GM19043 (cell line): ENCODE measurements around the gene PARP16.

Experiments used
- ATAC-seq: cut with Tn5 transposase; IDR thresholded peaks from one replicate; pipeline ENCODE4 v1.9.1; 2021; ENCODE audit warnings: low read depth; ENCODE audit not compliant: unreplicated experiment

PARP16 gene

DNA sequence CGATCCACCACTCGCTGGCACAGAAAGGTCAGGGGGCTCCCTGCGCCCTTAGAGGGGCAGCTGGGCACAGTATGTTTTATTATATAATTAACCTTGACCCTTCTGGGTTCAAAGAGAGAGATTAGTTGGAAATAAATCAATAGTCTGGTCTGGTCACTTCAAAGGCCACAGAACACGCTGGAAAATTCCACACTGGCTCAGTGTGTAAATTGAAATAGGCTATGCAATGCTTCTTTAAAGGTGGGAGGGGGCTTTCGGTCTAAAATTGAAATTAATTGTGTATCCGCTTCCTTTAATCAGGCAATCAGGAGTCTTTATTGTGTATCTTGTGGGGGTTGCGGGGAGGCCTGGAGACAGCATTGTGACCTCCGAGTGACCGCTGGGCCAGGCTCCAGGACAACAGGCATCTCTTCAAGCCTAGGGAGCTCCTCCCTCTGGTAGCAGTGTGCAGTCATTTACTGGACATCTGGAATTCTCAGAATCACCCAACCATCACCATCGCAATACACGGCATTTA is 25.8 kb upstream of the PARP16 start:
- no peak for ATAC-seq

DNA sequence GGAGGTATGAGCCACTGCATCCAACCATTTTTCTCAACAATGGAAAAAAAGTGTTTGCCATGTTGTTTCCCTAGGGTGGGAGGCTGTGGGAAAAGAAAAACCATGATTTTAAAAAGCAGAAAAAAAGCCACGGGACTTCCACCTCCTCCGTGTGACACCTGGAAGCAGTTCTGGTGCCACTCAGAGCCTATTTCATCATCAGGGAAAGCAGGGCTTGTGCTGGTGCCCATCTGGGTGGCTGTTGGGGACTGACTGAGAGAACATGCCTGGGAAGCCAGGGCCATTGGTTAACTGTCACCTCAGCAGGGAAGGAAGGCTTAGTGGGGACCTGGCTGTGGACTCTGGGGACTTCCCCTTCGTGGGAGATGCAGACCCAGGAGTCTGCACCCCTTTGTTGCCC is 25.1 kb upstream of the PARP16 start:
- no peak for ATAC-seq

- no peak for ATAC-seq
Observed at GRCh38 chr15:65310431-65311137, 23.9 kb upstream of the PARP16 start.

DNA sequence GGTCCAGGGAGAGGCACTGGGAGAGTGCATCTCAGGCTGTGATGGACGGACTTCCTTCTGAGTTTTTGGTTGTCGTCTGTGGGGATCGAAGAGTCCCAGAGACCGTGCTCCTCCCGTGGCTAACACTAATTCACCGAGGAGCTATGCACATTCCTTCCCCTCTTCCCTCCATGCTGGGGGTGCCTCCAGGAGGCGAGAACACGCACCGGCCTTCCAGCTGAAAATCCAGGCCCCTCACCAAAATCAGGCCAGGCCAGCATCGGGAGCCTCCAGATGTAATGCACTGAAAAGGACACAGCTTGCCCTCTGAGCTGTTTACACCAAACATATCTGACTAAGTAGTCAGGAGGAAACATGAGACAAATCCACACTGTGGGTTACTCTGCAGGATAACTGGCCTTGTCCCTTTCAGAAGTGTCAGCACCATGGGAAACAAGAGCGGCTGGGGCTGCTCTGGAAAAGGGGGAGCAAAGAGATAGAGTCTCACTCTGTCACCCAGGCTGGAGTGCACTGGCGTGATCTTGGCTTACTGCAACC is 23.3 kb upstream of the PARP16 start:
- ATAC-seq, result no peak

DNA sequence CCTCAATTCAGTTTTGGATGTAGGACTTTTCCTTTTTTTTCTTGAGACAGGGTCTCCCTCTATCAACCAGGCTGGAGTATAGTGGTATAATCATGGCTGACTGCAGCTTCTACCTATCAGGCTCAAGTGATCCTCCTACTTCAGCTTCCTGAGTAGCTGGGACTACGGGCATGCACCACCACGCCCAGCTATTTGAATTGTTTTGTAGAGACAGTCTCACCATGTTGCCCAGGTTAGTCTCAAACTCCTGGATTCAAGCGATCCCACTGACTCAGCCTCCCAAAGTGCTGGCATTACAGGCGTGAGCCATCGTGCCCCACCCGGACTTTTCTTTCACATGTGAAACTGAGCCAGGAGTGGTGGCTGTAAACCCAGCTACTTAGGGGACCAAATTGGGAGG is 21.3 kb upstream of the PARP16 start:
- ATAC-seq, result no peak

DNA sequence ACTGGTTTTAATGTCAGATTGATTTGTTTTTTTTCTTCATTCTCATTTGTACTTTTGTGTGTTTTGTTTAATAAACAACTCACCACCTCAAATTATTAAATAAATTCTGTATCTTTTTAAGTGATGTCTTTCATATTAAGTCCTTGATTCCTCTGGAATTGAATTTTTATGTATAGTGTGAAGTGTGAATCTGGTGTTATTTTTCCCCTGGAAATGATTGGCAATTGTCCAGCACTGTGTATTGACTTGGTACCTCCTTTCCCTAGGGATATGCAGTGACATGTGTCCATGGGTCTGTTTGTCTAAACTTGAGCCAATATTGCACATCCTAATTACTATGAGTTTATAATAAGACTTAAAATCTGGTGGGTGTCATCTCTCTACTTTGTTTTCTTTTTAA is 19.9 kb upstream of the PARP16 start:
- no peak for ATAC-seq

DNA sequence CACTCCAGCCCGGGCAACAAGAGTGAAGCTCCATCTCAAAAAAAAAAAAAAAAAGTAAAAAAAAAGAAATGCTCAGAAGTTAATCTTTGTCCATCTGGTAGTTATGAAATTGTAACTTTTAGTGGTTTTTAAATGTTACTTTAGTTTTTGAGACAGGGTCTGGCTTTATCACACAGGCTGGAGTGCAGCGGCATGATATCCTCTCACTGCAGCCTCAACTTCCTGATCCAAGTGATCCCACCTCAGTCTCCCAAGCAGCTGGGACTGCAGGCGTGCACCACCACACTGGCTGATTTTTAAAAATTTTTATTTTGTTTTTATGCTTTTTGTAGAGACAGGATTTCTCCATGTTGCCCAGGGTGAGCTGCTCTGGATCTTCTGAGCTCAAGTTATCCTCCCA is 19.1 kb upstream of the PARP16 start:
- no peak for ATAC-seq

DNA sequence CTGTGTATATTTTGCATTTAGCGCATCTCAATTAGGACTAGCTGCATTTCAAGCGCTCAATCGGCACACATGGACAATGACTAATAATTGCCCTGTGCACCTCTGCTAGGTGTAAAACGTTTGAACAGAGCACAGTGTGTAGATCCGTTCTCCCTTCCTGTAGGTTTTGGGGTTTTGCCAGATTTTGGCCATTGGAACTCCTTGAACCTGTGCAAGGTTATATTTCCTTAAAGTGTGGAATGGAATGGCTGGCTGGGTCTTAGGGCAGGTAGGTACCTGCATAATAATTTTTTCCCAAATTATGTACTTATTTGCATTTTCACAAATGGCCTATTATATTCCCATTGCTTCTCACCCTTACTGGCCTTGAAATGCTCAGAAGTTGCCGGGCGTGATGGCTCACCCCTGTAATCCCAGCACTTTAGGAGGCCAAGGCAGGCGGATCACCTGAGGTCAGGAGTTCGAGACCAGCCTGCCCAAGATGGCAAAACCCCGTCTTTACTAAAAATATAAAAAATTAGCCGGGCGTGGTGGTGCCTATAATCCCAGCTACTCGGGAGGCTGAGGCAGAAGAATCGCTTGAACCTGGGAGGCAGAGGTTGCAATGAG is 18.6 kb upstream of the PARP16 start:
- peak; percentile 28 for ATAC-seq

- ATAC-seq, result peak; percentile 69
Observed at GRCh38 chr15:65304381-65305149, 17.9 kb upstream of the PARP16 start, which contains the start of gene RNU5B-1. Gene RNU5B-1, plus strand, starts transcription at chr15:65304677.

DNA sequence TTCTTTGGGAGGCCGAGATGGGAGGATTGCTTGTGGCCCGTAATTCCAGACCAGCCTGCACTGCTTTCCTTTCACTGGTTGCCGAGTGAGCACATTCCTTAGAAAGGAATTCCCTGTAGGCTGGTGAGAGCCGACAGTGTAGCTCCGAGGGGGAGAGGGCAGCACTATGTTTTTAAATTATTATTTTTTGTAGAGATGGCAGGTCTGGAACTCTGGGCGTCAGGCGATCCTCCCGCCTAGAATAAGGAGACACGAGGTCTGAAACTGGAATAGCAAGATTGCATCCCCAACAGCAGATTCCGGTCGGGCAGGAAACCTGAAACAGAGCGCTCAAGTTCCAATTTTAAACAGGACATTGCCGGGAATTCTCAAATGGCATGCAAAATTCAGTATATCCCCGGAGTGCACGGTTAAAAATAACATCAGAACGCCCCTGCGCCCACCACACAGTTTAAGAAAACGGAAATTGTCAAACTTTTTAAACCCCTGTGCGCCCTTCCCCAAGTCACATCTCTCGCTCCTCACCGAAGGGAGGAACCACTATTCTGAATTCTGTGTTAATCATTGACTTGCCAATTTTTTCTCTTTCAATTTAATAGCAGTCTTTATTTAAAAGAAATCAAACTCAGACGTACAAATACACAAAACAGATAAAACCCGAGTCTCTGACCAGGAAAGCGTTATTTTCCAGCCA is 17.2 kb upstream of the PARP16 start:
- ATAC-seq, result no peak

- ATAC-seq, result no peak
Observed at GRCh38 chr15:65302061-65302460, 15.4 kb upstream of the PARP16 start.

GRCh38 chr15:65300924-65301441 is 14.3 kb upstream of the PARP16 start:
- ATAC-seq, result no peak

GRCh38 chr15:65298731-65299130 is 12.0 kb upstream of the PARP16 start:
- no peak for ATAC-seq

GRCh38 chr15:65292938-65293518 is 6.3 kb upstream of the PARP16 start:
- ATAC-seq, result no peak

GRCh38 chr15:65290228-65290627 is 3.5 kb upstream of the PARP16 start:
- no peak for ATAC-seq

DNA sequence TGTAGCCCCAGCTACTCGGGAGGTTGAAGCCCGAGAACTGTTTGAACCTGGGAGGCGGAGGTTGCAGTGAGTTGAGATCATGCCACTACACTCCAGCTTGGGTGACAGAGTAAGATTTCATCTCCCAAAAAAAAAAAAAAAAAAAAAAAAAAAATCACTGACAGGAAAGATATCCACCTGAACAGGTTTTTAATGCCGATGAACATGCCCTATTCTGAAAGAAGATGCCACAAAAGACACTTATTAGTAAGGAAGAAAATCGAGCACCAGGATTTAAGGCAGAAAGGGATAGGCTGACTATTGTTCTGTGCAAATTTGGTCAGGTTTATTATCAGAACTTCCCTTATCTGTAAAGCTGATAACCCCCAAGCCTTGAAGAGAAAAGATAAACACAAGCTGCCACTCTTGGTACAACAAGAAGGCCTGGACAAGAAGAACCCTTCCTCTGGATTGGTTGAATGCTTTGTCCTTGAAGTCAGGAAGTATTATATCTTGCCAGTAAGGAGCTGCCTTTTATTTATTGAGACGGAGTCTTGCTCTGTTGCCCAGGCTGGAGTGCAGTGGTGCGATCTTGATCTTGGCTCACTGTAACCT is 2.7 kb upstream of the PARP16 start:
- no peak for ATAC-seq

DNA sequence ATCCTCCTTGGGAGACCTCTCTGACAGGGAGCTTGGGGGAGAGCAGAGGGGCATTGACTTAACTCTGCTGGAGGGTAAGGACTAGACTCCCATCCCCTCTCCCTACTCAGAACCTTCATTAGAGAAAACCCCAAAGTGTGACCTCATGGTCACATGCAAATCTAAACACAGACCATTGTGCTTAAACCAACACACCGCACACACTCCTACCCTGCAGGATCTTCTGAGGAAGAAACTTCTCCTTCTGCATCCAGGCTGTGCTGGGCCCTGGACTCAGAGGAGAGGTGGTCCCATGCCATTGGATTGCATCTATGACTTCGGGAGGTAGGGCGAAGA is 805 bp upstream of the PARP16 start:
- no peak for ATAC-seq

GRCh38 chr15:65286069-65286703 is 497 bp downstream of the PARP16 start:
- peak; percentile 15 for ATAC-seq
